A673 (cell line): ENCODE measurements around the gene ASNSD1. TPM values are rescaled to one million over a fixed set of nuclear protein-coding genes. Genes with fewer than 3 reads are reported as not detected.

ENCODE experiments used
- BruUV-seq: library from RNA; stranded (reverse); fragments of 400-500 nt; replicated peaks from 2 replicates; lab custom pipeline; 2021; lab: Mats Ljungman, UMichigan
- CTCF ChIA-PET: fragments of 300-600 bp; sonication (Branson Sonifier 250); formaldehyde crosslinking; loops from one replicate; lab custom pipeline; 2022; ENCODE audit warnings: antibody characterized with exemption; lab: Charles Lee
- POLR2A ChIA-PET: fragments of 300-600 bp; sonication (Branson Sonifier 250); formaldehyde crosslinking; loops from one replicate; lab custom pipeline; 2022; ENCODE audit warnings: antibody characterized with exemption; ENCODE audit not compliant: low non-redundant PET; lab: Charles Lee
- DNase-seq: peaks from one replicate; pipeline ENCODE4 v3.0.0-alpha.2; 2015; ENCODE audit warnings: low spot score
- H3K27ac ChIP-seq: fragments of 200-600 bp; sonication (generic); 2 replicates; pipeline ENCODE4 v1.5.1; 2016; ENCODE audit warnings: mixed run types, low read depth, mild to moderate bottlenecking, mixed read lengths, antibody characterized with exemption, low read length; ENCODE audit not compliant: poor library complexity, severe bottlenecking
- H3K27me3 ChIP-seq: fragments of 200-600 bp; sonication (generic); replicated peaks from 2 replicates; pipeline ENCODE4 v1.6.1; 2017; ENCODE audit warnings: mixed run types, low read depth, mild to moderate bottlenecking, mixed read lengths, antibody characterized with exemption, low read length; ENCODE audit not compliant: insufficient read depth, poor library complexity
- H3K36me3 ChIP-seq: fragments of 200-600 bp; sonication (generic); 2 replicates; pipeline ENCODE4 v1.6.1; 2016; ENCODE audit warnings: mixed run types, mild to moderate bottlenecking, mixed read lengths, antibody characterized with exemption, low read length; ENCODE audit not compliant: insufficient read depth, poor library complexity, severe bottlenecking
- H3K4me1 ChIP-seq: fragments of 200-600 bp; sonication (generic); 2 replicates; pipeline ENCODE4 v1.6.1; 2017; ENCODE audit warnings: mixed run types, mild to moderate bottlenecking, mixed read lengths, antibody characterized with exemption, low read length; ENCODE audit not compliant: insufficient read depth, poor library complexity, severe bottlenecking
- H3K4me3 ChIP-seq: fragments of 200-600 bp; sonication (generic); 2 replicates; pipeline ENCODE4 v1.5.1; 2016; ENCODE audit warnings: low read depth, mixed run types, mild to moderate bottlenecking, mixed read lengths, low read length; ENCODE audit not compliant: poor library complexity, severe bottlenecking
- H3K9me3 ChIP-seq: fragments of 200-600 bp; sonication (generic); 2 replicates; pipeline ENCODE4 v1.6.1; 2016; ENCODE audit warnings: mixed run types, low read depth, mild to moderate bottlenecking, mixed read lengths, antibody characterized with exemption, low read length; ENCODE audit not compliant: poor library complexity, severe bottlenecking
- CTCF ChIP-seq: fragments of 300-800, 200-600 bp; sonication (generic); conservative IDR thresholded peaks from 2 replicates; pipeline ENCODE4 v1.5.1; 2017; ENCODE audit warnings: low read depth, mild to moderate bottlenecking, antibody characterized with exemption, low read length, moderate library complexity, mixed read lengths
- EZH2 ChIP-seq: fragments of 200-600 bp; sonication (generic); IDR thresholded peaks from 2 replicates; pipeline ENCODE4 v1.6.1; 2017; ENCODE audit warnings: borderline replicate concordance, low read depth, mild to moderate bottlenecking, mixed read lengths, antibody characterized with exemption, low read length; ENCODE audit not compliant: poor library complexity, severe bottlenecking
- intact Hi-C: fragments of 100-400 bp; cut with micrococcal nuclease; formaldehyde crosslinking; loops from one replicate; pipeline ENCODE4 v1.10.0; 2022; ENCODE audit not compliant: unreplicated experiment
- total RNA-seq: library from RNA; stranded (reverse); gene quantifications from 2 replicates; pipeline ENCODE4 v1.2.3, GENCODE V29; 2021

ASNSD1 gene
- total RNA-seq, 1 experiment from 2014 or later = 58.2 TPM

GRCh38 chr2:189696223-189696622 is 35.0 kb downstream of the ASNSD1 start:
- no peaks in the 10 kb centered on the region for H3K9me3 ChIP-seq
- intact Hi-C loops = no loop called here
- TF ChIP-seq EZH2 (no peak), CTCF (no peak)
- H3K27me3 ChIP-seq = no peaks in the 10 kb centered on the region
- no TSS peak for BruUV-seq
- DNase-seq = no peak
- CTCF ChIA-PET = no interaction called here
- H3K27ac ChIP-seq = no peak overlapping the region
- no peaks in the 10 kb centered on the region for H3K4me1 ChIP-seq
- H3K36me3 ChIP-seq = no peaks in the 10 kb centered on the region
- no peak overlapping the region for H3K4me3 ChIP-seq
- POLR2A ChIA-PET = interaction anchor here (0.8 kb wide), 1 partner anchor 37 kb away, joined by 5 read pairs; no protein-coding TSS in a partner anchor

- BruUV-seq = no TSS peak
- Histone ChIP-seq H3K4me1 (no peaks in the 10 kb centered on the region), H3K27ac (no peak overlapping the region), H3K9me3 (no peaks in the 10 kb centered on the region), H3K27me3 (no peaks in the 10 kb centered on the region), H3K36me3 (no peaks in the 10 kb centered on the region), H3K4me3 (no peak overlapping the region)
- ChIA-PET CTCF (no interaction called here), POLR2A (no interaction called here)
- peak; percentile 66 for DNase-seq
- TF ChIP-seq EZH2 (no peak), CTCF (peak; percentile 78)
- intact Hi-C loops = loop anchor here (1.0 kb wide), 1 partner anchor 37 kb away; the partner anchor contains the start of gene ASNSD1
Measured at GRCh38 chr2:189698020-189698887, 37.0 kb downstream of the ASNSD1 start.

- no TSS peak for BruUV-seq
- no peak overlapping the region for H3K27ac ChIP-seq
- TF ChIP-seq CTCF (no peak), EZH2 (no peak)
Measured at GRCh38 chr2:189700681-189701080, 39.4 kb downstream of the ASNSD1 start.

More at GRCh38 chr2:189700681-189701080, 39.4 kb downstream of the ASNSD1 start:
- DNase-seq = no peak
- Histone ChIP-seq H3K27me3 (no peaks in the 10 kb centered on the region), H3K4me1 (no peaks in the 10 kb centered on the region), H3K9me3 (no peaks in the 10 kb centered on the region), H3K36me3 (no peaks in the 10 kb centered on the region), H3K4me3 (no peak overlapping the region)
- CTCF ChIA-PET = no interaction called here
- intact Hi-C loops = no loop called here
- POLR2A ChIA-PET = no interaction called here
